Subcutaneous abdominal adipose tissue (tissue), 5 donors: ENCODE data around the gene XRCC5.

Experiments used
- H3K27ac ChIP-seq: one replicate; pipeline ENCODE4 v1.7.0; 2013; ENCODE audit warnings: low read depth, mild to moderate bottlenecking, inconsistent platforms, low read length, moderate library complexity
- H3K27me3 ChIP-seq, 5 donors: one replicate each; pipeline ENCODE4 v1.7.0; 2013; ENCODE audit warnings: low read length in 5 of 5, inconsistent platforms in 1 of 5; ENCODE audit not compliant: control insufficient read depth in 5 of 5, insufficient read depth in 4 of 5
- H3K36me3 ChIP-seq, 5 donors: one replicate each; pipeline ENCODE4 v1.7.0; 2013; ENCODE audit warnings: low read length in 5 of 5; ENCODE audit not compliant: control insufficient read depth in 5 of 5, insufficient read depth in 5 of 5
- H3K4me1 ChIP-seq, 5 donors: one replicate each; pipeline ENCODE4 v1.7.0; 2013; ENCODE audit warnings: low read length in 5 of 5, mild to moderate bottlenecking in 3 of 5, moderate library complexity in 1 of 5; ENCODE audit not compliant: control insufficient read depth in 5 of 5, insufficient read depth in 5 of 5
- H3K4me3 ChIP-seq, 5 donors: one replicate each; pipeline ENCODE4 v1.7.0; 2013; ENCODE audit warnings: low read length in 5 of 5, low read depth in 1 of 5
- H3K9ac ChIP-seq, 5 donors: one replicate each; pipeline ENCODE4 v1.7.0; 2013; ENCODE audit warnings: low read length in 5 of 5, mild to moderate bottlenecking in 4 of 5, moderate library complexity in 3 of 5
- H3K9me3 ChIP-seq, 5 donors: one replicate each; pipeline ENCODE4 v1.7.0; 2013; ENCODE audit warnings: low read length in 5 of 5; ENCODE audit not compliant: control insufficient read depth in 5 of 5
- donor health status: healthy.
- donor health status: healthy.
- donor health status: healthy.
- donor health status: healthy.
- donor health status: healthy.

XRCC5 gene

DNA sequence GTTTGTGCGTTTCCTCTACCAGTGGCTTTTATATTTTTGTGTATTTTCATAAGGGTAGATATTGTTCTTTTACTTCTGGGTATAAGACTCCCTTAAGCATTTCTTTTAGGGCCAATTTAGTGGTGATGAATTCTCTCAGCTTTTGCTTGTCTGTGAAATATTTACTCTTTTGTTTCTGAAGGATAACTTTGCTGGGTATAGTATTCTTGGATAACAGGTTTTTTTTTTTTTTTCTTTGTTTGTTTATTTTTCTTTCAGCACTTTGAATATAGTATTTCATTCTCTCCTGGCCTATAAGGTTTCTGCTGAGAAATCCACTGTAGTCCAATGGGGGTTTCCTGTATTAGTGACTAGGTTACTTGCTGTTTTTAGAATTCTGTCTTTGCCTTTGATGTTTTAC lies 122.7 kb downstream of the XRCC5 start:
- no peak overlapping the region for H3K27ac ChIP-seq
- H3K4me1 ChIP-seq = no peaks in the 10 kb centered on the region
- no peak overlapping the region for H3K4me3 ChIP-seq
- no peaks in the 10 kb centered on the region for H3K36me3 ChIP-seq
- peaks cover 0 to 12% (median 8%) of the 10 kb centered on the region in 5 donors for H3K9me3 ChIP-seq
- no peaks in the 10 kb centered on the region for H3K27me3 ChIP-seq
- H3K9ac ChIP-seq = no peak overlapping the region

- H3K27ac ChIP-seq = no peak overlapping the region
Observed at GRCh38 chr2:216232721-216233120, 123.6 kb downstream of the XRCC5 start.

DNA sequence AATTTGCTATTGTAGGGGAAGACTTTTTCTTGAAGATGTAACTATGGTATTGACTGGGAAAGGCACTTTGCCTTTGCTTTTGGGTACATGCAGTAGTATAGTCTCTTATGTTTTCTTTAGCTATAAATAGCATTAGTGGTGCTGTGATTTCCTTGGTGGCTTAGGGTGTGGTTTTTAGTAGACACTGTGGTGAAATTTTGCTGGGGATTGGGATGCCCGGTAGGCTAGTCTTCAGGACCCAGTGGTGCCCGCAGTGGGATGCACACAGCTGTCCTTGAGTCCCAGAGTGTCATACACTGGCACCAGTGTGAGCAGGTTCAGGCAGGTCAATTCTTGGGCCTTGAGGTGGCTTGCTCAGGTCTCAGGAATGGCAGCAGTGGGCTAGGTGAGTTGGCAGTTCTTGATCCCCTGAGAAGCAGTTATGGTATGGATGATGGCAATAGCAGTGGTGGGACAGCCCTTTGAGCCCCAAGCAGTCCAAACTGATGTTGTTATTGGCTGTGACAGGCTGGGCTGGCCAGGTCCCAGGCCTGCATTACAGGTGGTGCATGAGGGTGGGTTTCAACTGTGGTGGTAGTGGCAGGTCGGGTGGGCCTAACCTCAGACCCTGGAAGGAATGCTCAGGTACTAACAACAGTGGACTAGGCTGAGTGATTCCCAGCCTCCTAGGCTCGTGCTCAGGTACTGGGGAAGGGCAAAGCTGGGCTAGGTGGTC lies 124.3 kb downstream of the XRCC5 start:
- H3K9me3 ChIP-seq = peaks cover 0 to 12% (median 8%) of the 10 kb centered on the region in 5 donors
- peak overlapping the region in 1 of 5 donors; percentile 11 for H3K4me3 ChIP-seq
- H3K27me3 ChIP-seq = no peaks in the 10 kb centered on the region
- no peaks in the 10 kb centered on the region for H3K4me1 ChIP-seq
- no peak overlapping the region for H3K9ac ChIP-seq
- no peaks in the 10 kb centered on the region for H3K36me3 ChIP-seq
- H3K27ac ChIP-seq = no peak overlapping the region

More at GRCh38 chr2:216232721-216233120, 123.6 kb downstream of the XRCC5 start:
- Histone ChIP-seq H3K36me3 (no peaks in the 10 kb centered on the region), H3K27me3 (no peaks in the 10 kb centered on the region), H3K9me3 (peaks cover 0 to 12% (median 8%) of the 10 kb centered on the region in 5 donors), H3K9ac (no peak overlapping the region), H3K4me1 (no peaks in the 10 kb centered on the region), H3K4me3 (no peak overlapping the region)

DNA sequence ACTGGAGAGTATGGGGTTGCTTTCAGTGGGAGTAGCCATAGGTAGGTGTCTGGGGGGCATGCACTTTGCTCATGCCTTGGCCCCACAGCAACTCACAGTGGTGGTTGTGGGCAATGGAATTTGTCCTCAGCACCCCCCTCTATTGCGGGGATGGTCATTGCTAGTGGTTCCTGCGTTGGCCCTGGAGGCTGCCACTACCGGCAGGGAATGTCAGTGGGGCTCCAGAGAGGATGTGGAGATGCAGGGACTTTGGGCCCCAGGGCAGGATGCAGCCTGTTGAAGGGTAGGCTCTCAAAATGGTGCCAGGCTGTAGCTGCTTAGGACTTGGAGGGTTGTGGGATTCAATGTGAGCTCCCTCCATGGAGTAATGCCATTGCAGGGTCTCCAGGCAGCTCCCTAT lies 125.0 kb downstream of the XRCC5 start:
- H3K9ac ChIP-seq = no peak overlapping the region
- H3K27ac ChIP-seq = no peak overlapping the region
- no peaks in the 10 kb centered on the region for H3K36me3 ChIP-seq
- H3K9me3 ChIP-seq = peaks cover 0 to 12% (median 8%) of the 10 kb centered on the region in 5 donors
- no peaks in the 10 kb centered on the region for H3K4me1 ChIP-seq
- H3K27me3 ChIP-seq = no peaks in the 10 kb centered on the region
- no peak overlapping the region for H3K4me3 ChIP-seq

- Histone ChIP-seq H3K4me3 (no peak overlapping the region), H3K9ac (no peak overlapping the region), H3K27me3 (no peaks in the 10 kb centered on the region), H3K36me3 (no peaks in the 10 kb centered on the region), H3K27ac (no peak overlapping the region), H3K4me1 (no peaks in the 10 kb centered on the region), H3K9me3 (peaks cover 0 to 12% (median 8%) of the 10 kb centered on the region in 5 donors)
Observed at GRCh38 chr2:216235462-216235861, 126.3 kb downstream of the XRCC5 start.

GRCh38 chr2:216235896-216236295 lies 126.7 kb downstream of the XRCC5 start:
- Histone ChIP-seq H3K27ac (no peak overlapping the region), H3K4me1 (peaks cover 0 to under 1% (median 0%) of the 10 kb centered on the region in 5 donors), H3K9me3 (peaks cover 0 to 12% (median 8%) of the 10 kb centered on the region in 5 donors), H3K4me3 (no peak overlapping the region), H3K9ac (no peak overlapping the region), H3K36me3 (no peaks in the 10 kb centered on the region), H3K27me3 (no peaks in the 10 kb centered on the region)

DNA sequence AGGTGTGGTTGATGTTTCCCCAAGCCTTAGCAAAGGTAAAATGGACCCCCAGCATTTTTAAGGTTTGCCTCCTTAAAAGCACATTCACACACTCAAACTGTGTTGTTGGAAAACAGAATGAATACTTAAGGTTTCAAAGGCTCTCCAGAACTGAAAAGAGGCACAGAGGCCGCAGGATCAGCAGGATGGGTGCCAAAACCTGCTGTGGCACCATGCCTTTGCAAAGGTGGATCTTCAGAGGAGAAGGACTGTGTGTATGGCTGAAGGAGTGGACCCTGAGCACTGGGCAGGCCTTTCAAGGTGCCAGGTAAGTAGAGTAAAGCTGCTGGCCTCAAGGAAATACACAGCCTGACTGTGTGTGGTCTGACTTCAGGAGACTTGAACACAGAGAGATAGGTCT lies 127.3 kb downstream of the XRCC5 start:
- H3K4me3 ChIP-seq = no peak overlapping the region
- H3K4me1 ChIP-seq = peaks cover 0 to 4% (median 0%) of the 10 kb centered on the region in 5 donors
- H3K36me3 ChIP-seq = no peaks in the 10 kb centered on the region
- H3K27me3 ChIP-seq = no peaks in the 10 kb centered on the region
- H3K27ac ChIP-seq = no peak overlapping the region
- H3K9ac ChIP-seq = no peak overlapping the region
- peaks cover 0 to 11% (median 8%) of the 10 kb centered on the region in 5 donors for H3K9me3 ChIP-seq

GRCh38 chr2:216242365-216242764 lies 133.2 kb downstream of the XRCC5 start:
- Histone ChIP-seq H3K27me3 (no peaks in the 10 kb centered on the region), H3K27ac (no peak overlapping the region), H3K9me3 (no peaks in the 10 kb centered on the region), H3K4me1 (peaks cover 0 to 4% (median 0%) of the 10 kb centered on the region in 5 donors), H3K36me3 (no peaks in the 10 kb centered on the region), H3K4me3 (no peak overlapping the region), H3K9ac (no peak overlapping the region)

GRCh38 chr2:216243026-216243425 lies 133.9 kb downstream of the XRCC5 start:
- no peak overlapping the region for H3K9ac ChIP-seq
- peaks cover 0 to 4% (median 0%) of the 10 kb centered on the region in 5 donors for H3K4me1 ChIP-seq
- no peak overlapping the region for H3K27ac ChIP-seq
- no peaks in the 10 kb centered on the region for H3K9me3 ChIP-seq
- no peak overlapping the region for H3K4me3 ChIP-seq
- H3K27me3 ChIP-seq = no peaks in the 10 kb centered on the region
- H3K36me3 ChIP-seq = no peaks in the 10 kb centered on the region

DNA sequence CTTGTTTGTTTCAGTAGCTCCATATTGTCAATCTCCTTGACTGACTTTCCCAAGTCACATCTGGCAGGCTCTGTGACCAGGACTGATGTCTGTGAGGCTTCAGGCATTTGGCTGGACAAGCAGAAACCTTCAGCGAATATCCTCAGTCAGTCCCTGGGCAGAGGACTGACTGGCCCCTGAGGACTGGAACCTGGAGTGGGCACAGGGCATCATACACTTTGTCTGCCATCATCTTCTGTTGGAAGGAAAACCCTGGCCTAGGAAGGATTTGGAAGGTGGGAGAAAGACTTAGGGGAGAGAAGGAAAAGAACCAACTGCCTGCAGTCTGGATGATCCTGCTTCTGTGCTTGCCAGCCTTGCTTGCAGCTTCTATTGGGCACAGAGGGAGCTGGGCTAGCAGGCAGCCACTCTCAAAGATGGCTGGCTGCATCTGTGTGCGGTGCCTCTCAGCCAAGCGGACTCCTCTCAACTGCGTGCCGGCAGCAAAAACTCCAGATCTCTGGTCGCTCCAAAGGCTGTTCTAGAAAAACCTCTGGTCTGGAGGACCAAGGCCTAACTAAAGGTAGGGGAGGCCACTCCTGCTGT lies 136.3 kb downstream of the XRCC5 start:
- Histone ChIP-seq H3K27ac (no peak overlapping the region), H3K36me3 (no peaks in the 10 kb centered on the region), H3K9me3 (no peaks in the 10 kb centered on the region), H3K9ac (no peak overlapping the region), H3K4me3 (no peak overlapping the region), H3K27me3 (no peaks in the 10 kb centered on the region), H3K4me1 (peaks cover 0 to 4% (median 0%) of the 10 kb centered on the region in 5 donors)
